Cardiac muscle cell (in vitro differentiated cells and primary cell): ENCODE measurements around the gene FOXD1. TPM values are rescaled to one million over a fixed set of nuclear protein-coding genes. Genes with fewer than 3 reads are reported as not detected.

Experiments used
- DNase-seq, 2 donors: peaks; one replicate each; pipeline versions ENCODE4 v3.0.0 to v3.0.0-alpha.2; 2010 to 2017; ENCODE audit warnings: low read depth in 1 of 2, low spot score in 1 of 2
- H3K27ac ChIP-seq: fragments of 200-600 bp; sonication (generic); 2 replicates; pipeline ENCODE4 v1.5.1; 2016
- H3K27me3 ChIP-seq: fragments of 200-600 bp; sonication (generic); 2 replicates; pipeline ENCODE4 v1.6.0; 2016; ENCODE audit warnings: control low read depth
- H3K36me3 ChIP-seq: fragments of 200-600 bp; sonication (generic); 2 replicates; pipeline ENCODE4 v1.5.1; 2016; ENCODE audit warnings: control low read depth
- H3K4me1 ChIP-seq: fragments of 200-600 bp; sonication (generic); 2 replicates; pipeline ENCODE4 v1.8.1; 2017; ENCODE audit warnings: low read depth, mild to moderate bottlenecking, mixed run types
- H3K4me3 ChIP-seq: fragments of 200-600 bp; sonication (generic); 2 replicates; pipeline ENCODE4 v1.5.1; 2016; ENCODE audit warnings: mild to moderate bottlenecking
- H3K9me3 ChIP-seq: fragments of 200-600 bp; sonication (generic); 2 replicates; pipeline ENCODE4 v1.5.1; 2017; ENCODE audit warnings: low read depth, mild to moderate bottlenecking, control low read depth
- polyA plus RNA-seq: library from polyadenylated mRNA; unstranded; fragments of >200 nt; fragmentation: Nextera tagmentation; extraction: Ambion mirVana; gene quantifications from 2 replicates; pipeline ENCODE4 v1.2.1, GENCODE V29; 2016
- total RNA-seq: library from RNA; depleted of rRNA; stranded (reverse); fragments of >200 nt; gene quantifications from 2 replicates; pipeline ENCODE4 v1.2.3, GENCODE V29; 2016
- TF ChIP-seq, protein P1 (sequence below): IDR thresholded peaks from 2 replicates; pipeline ENCODE4 v1.5.1; 2012; ENCODE audit warnings: low read depth, mild to moderate bottlenecking, low read length

The FOXD1 gene
- total and polyA plus RNA-seq, 2 experiments from 2014 or later: 0.28 TPM; not detected in 1

DNA sequence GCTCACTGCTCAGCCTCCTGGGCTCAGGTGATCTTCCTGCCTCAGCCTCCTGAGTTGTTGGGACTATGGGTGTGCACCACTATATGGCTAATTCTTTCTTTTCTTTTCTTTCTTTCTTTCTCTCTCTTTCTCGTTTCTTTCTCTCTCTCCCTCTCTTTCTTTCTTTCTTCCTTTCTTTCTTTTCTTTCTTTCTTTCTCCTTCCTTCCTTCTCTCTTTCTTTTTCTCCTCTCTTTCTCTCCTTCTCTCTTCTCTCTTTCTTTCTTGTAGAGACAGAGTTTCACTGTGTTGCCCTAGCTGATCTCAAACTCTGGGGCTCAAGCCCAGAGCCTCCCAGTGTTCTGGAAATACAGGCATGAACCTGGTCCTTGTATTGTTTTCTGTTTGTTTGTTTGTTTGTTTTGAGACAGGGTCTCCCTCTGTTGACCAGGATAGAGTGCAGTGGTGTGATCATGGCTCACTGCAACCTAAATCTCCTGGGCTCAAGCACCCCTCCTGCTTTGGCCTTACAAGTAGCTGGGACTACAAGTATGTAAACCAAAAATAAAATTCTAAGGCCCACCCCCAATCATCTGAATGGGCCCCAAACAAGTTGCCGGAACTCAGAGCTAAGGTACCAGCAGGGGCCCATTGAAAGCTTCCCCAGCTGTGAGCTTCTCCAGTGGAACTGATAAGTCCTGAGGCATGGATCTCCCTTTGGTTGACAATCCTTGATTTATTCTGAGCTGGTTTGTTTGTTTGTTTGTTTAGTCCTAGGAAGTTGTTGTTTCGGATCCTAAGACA is 37.7 kb upstream of the FOXD1 start:
- Histone ChIP-seq H3K27me3 (no peaks in the 10 kb centered on the region), H3K9me3 (no peaks in the 10 kb centered on the region), H3K27ac (no peak overlapping the region), H3K4me1 (no peaks in the 10 kb centered on the region), H3K4me3 (no peak overlapping the region), H3K36me3 (no peaks in the 10 kb centered on the region)
- TF ChIP-seq, protein P1, sequence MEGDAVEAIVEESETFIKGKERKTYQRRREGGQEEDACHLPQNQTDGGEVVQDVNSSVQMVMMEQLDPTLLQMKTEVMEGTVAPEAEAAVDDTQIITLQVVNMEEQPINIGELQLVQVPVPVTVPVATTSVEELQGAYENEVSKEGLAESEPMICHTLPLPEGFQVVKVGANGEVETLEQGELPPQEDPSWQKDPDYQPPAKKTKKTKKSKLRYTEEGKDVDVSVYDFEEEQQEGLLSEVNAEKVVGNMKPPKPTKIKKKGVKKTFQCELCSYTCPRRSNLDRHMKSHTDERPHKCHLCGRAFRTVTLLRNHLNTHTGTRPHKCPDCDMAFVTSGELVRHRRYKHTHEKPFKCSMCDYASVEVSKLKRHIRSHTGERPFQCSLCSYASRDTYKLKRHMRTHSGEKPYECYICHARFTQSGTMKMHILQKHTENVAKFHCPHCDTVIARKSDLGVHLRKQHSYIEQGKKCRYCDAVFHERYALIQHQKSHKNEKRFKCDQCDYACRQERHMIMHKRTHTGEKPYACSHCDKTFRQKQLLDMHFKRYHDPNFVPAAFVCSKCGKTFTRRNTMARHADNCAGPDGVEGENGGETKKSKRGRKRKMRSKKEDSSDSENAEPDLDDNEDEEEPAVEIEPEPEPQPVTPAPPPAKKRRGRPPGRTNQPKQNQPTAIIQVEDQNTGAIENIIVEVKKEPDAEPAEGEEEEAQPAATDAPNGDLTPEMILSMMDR: no peak
- DNase-seq: no peak

DNA sequence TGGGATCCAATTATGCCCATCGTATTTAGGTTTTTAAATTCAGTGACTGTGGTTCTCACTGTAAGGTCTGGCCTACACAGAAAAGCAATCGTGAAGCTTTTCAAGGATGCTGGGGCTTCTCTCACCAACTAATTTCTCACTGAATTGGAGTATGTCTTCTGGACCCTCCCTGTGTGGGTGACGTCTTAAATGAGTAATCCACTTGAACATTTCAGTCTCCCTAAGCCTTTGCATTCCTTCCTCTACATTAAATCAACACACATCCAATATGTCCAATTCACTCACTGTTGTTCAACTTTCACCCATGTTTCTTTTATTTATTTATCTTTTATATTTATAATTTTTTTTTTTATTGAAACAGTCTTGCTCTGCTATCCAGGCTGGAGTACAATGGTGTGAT is 37.1 kb upstream of the FOXD1 start:
- DNase-seq: no peak
- no peaks in the 10 kb centered on the region for H3K4me1 ChIP-seq
- no peaks in the 10 kb centered on the region for H3K36me3 ChIP-seq
- no peak overlapping the region for H3K4me3 ChIP-seq
- H3K9me3 ChIP-seq: no peaks in the 10 kb centered on the region
- TF ChIP-seq, protein P1: no peak
- no peak overlapping the region for H3K27ac ChIP-seq
- H3K27me3 ChIP-seq: no peaks in the 10 kb centered on the region

DNA sequence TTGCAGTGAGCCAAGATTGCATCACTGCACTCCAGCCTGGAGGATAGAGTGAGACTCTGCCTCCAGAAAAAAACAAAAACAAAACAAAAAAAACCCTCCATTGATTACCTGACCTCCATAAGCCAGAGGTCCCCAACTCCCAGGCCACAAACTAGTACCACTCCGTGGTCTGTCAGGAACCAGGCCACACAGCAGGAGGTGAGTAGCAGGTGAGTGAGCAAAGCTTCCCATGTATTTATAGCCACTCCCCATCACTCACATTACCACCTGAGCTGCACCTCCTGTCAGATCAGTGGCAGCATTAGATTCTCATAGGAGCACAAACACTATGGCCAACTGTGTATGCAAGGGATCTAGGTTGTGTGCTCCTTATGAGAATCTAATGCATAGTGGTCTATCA is 35.9 kb upstream of the FOXD1 start:
- Histone ChIP-seq H3K4me1 (no peaks in the 10 kb centered on the region), H3K4me3 (no peak overlapping the region), H3K36me3 (no peaks in the 10 kb centered on the region), H3K27me3 (no peaks in the 10 kb centered on the region), H3K27ac (no peak overlapping the region), H3K9me3 (no peaks in the 10 kb centered on the region)
- TF ChIP-seq, protein P1: no peak
- DNase-seq: no peak

DNA sequence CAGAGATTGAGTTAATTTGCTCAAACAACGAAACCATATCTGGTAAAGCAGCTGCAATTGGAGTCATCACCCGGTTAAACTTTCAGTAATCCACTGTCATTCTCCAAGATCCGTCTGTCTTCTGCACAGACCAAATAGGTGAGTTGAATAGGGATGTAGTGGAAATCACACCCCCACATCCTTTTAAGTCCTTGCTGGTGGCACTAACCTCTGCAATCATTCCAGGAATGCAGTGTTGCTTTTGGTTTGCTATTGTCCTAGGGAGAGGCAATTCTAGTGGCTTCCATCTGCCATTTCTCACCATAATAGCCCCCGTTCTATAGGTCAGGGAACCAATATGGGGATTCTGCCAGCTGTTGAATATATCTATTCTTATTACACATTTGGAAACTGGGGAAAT is 35.1 kb upstream of the FOXD1 start:
- TF ChIP-seq, protein P1: no peak
- Histone ChIP-seq H3K9me3 (no peaks in the 10 kb centered on the region), H3K27ac (no peak overlapping the region), H3K27me3 (no peaks in the 10 kb centered on the region), H3K4me1 (no peaks in the 10 kb centered on the region), H3K36me3 (no peaks in the 10 kb centered on the region), H3K4me3 (no peak overlapping the region)
- no peak for DNase-seq

DNA sequence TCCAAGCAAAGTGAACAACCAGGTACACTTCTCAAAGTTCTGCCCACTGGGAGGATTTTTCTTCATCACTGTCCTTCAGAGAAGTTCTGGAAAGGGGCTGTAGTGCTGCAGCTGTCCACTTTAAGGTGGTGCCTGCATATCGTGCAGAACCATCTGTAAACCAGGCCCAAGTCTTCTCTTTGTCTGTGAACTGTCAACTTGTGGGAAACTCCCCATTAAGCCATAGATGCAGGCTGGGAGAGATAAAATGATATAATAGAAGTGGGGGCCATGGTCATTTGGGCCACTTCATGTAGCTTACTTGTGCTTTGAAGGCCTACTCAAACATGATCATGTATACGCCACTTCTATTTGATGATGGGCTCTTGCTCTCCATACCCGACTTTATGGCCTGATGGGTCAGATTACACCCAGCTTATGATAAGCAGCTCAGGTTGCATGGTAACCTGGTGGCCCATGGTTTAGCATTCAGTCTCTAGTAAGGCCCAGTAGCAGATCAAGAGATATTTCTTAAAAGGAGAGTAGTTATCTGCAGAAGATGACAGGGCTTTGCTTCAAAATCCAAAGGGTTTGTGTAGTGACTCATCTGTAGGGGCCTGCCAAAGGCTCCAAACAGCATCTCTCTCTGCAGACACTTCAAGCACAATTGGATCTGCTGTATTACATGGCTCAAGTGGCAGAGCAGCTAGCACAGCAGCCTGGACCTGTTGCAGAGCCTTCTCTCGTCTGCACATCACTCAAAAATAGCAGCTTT is 34.0 kb upstream of the FOXD1 start:
- DNase-seq: peak in 1 of 2 donors; percentile 26
- Histone ChIP-seq H3K9me3 (no peaks in the 10 kb centered on the region), H3K27me3 (no peaks in the 10 kb centered on the region), H3K4me3 (no peak overlapping the region), H3K4me1 (no peaks in the 10 kb centered on the region), H3K36me3 (no peaks in the 10 kb centered on the region), H3K27ac (no peak overlapping the region)
- TF ChIP-seq, protein P1: no peak
